SK-N-SH treated with all-trans-retinoic acid at 6 μM for 48 hours (cell line): ENCODE measurements around the gene TAPBP.

Source experiments
- ATAC-seq: fragments of 200-7000 bp; cut with Tn5 transposase; 3 replicates; pipeline ENCODE4 v1.9.1; 2020; ENCODE audit warnings: mild to moderate bottlenecking, moderate library complexity
- BACH2 ChIP-seq: fragments of 250-450 bp; sonication (Bioruptor Pico); IDR thresholded peaks from 2 replicates; pipeline ENCODE4 v1.9.0; 2021; ENCODE audit warnings: mild to moderate bottlenecking, borderline replicate concordance
- CSDC2 ChIP-seq: fragments of 250-450 bp; sonication (Bioruptor Pico); IDR thresholded peaks from 2 replicates; pipeline ENCODE4 v1.5.0; 2020; ENCODE audit warnings: mild to moderate bottlenecking, moderate library complexity
- GLIS3 ChIP-seq: fragments of 250-450 bp; sonication (Bioruptor Pico); IDR thresholded peaks from 2 replicates; pipeline ENCODE4 v1.5.0; 2020; ENCODE audit warnings: mild to moderate bottlenecking, moderate library complexity
- ISL1 ChIP-seq: fragments of 250-450 bp; sonication (Bioruptor Pico); IDR thresholded peaks from 2 replicates; pipeline ENCODE4 v2.1.2; 2022; ENCODE audit warnings: mild to moderate bottlenecking, moderate library complexity
- OSR1 ChIP-seq: fragments of 250-450 bp; sonication (Bioruptor Pico); IDR thresholded peaks from 2 replicates; pipeline ENCODE4 v1.8.0; 2022; ENCODE audit warnings: moderate library complexity, mild to moderate bottlenecking, inconsistent platforms
- PPARA ChIP-seq: fragments of 250-450 bp; sonication (Bioruptor Pico); IDR thresholded peaks from 2 replicates; pipeline ENCODE4 v1.5.0; 2020; ENCODE audit warnings: mild to moderate bottlenecking, borderline replicate concordance
- RARB ChIP-seq: fragments of 250-450 bp; sonication (Bioruptor Pico); IDR thresholded peaks from 2 replicates; pipeline ENCODE4 v1.8.0; 2021; ENCODE audit warnings: mild to moderate bottlenecking, moderate library complexity
- SNAI2 ChIP-seq: fragments of 250-450 bp; sonication (Bioruptor Pico); IDR thresholded peaks from 2 replicates; pipeline ENCODE4 v1.5.0; 2020; ENCODE audit warnings: mild to moderate bottlenecking, moderate library complexity
- TCF4 ChIP-seq: fragments of 250-450 bp; sonication (Bioruptor Pico); IDR thresholded peaks from 2 replicates; pipeline ENCODE4 v1.8.0; 2021; ENCODE audit warnings: mild to moderate bottlenecking, moderate library complexity, borderline replicate concordance
- TOX ChIP-seq: fragments of 250-450 bp; sonication (Bioruptor Pico); IDR thresholded peaks from 2 replicates; pipeline ENCODE4 v1.8.0; 2021; ENCODE audit warnings: mild to moderate bottlenecking, moderate library complexity, borderline replicate concordance
- ZC3H10 ChIP-seq: fragments of 250-450 bp; sonication (Bioruptor Pico); IDR thresholded peaks from 2 replicates; pipeline ENCODE4 v1.5.1; 2021; ENCODE audit warnings: mild to moderate bottlenecking, moderate library complexity
- ZFP3 ChIP-seq: fragments of 250-450 bp; sonication (Bioruptor Pico); IDR thresholded peaks from 2 replicates; pipeline ENCODE4 v1.5.0; 2020; ENCODE audit warnings: mild to moderate bottlenecking, moderate library complexity
- ZNF565 ChIP-seq: fragments of 450-650 bp; formaldehyde crosslinking; conservative IDR thresholded peaks from 2 replicates; pipeline ENCODE4 v1.5.0; 2020; ENCODE audit warnings: low read depth, mild to moderate bottlenecking, moderate library complexity
- ZNF70 ChIP-seq: fragments of 450-650 bp; formaldehyde crosslinking; IDR thresholded peaks from 2 replicates; pipeline ENCODE4 v1.5.0; 2020; ENCODE audit warnings: mild to moderate bottlenecking, moderate library complexity
- ZNF8 ChIP-seq: fragments of 450-650 bp; formaldehyde crosslinking; IDR thresholded peaks from 2 replicates; pipeline ENCODE4 v1.5.0; 2020; ENCODE audit warnings: mild to moderate bottlenecking, moderate library complexity
- TF ChIP-seq, protein P1 (sequence below): fragments of 250-450 bp; sonication (Bioruptor Pico); IDR thresholded peaks from 2 replicates; pipeline ENCODE4 v1.8.0; 2020; ENCODE audit warnings: mild to moderate bottlenecking, moderate library complexity, borderline replicate concordance
- TF ChIP-seq, protein P2 (sequence below): fragments of 250-450 bp; sonication (Bioruptor Pico); IDR thresholded peaks from 2 replicates; pipeline ENCODE4 v1.5.1; 2020; ENCODE audit warnings: low read depth, mild to moderate bottlenecking, moderate library complexity
- TF ChIP-seq, protein P3 (sequence below): fragments of 250-450 bp; sonication (Bioruptor Pico); IDR thresholded peaks from 2 replicates; pipeline ENCODE4 v1.8.0; 2021; ENCODE audit warnings: low read depth, mild to moderate bottlenecking, moderate library complexity, borderline replicate concordance

TAPBP gene

DNA sequence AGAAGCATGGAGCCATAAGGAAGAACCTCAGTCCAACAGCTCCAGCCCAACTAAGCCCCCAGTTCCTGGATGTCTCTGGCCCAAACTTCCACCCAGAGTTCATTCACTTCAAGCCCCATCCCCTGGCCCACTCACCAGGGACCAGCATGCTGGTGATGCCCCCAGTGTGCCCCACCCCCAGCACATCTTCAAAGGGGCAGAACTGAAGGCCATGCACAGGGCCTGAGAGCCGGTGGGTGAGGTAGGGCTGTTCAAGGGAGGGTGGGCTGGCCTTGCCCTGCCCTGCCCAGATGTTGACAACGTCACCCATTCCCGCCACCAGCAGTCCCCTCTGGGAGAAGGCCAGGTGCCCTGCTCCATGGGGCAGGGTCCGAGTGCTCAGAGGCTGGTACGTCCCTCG, 33.3 kb downstream of the TAPBP start:
- ATAC-seq: no peak
- no peak for TF ChIP-seq PPARA (CRISPR knock-in tag)
- TF ChIP-seq BACH2: no peak
- no peak for TF ChIP-seq TOX
- no peak for TF ChIP-seq ZFP3 (CRISPR knock-in tag)

DNA sequence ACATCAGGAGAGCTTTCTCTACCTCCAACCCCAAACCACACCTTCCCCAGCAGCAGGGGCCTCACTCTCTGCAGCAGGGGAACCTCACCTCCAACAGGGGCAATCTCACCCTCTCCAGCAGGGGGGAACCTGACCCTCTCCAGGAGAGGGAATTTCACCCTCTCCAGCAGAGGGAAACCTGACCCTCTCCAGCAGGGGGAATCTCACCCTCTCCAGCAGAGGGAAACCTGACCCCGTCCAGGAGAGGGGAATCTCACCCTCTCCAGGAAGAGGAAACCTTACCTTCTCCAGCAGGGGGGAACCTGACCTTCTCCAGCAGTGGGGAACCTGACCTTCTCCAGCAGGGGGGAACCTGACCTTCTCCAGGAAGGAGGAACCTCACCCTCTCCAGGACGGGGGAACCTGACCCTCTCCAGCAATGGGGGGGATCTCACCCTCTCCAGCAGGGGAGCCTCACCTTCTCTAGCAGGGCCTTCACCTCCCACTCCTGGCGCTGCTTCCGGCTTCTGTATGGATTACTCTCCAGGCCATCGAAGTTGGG, 33.8 kb downstream of the TAPBP start:
- ATAC-seq: peak; percentile 64
- TF ChIP-seq, protein P1, sequence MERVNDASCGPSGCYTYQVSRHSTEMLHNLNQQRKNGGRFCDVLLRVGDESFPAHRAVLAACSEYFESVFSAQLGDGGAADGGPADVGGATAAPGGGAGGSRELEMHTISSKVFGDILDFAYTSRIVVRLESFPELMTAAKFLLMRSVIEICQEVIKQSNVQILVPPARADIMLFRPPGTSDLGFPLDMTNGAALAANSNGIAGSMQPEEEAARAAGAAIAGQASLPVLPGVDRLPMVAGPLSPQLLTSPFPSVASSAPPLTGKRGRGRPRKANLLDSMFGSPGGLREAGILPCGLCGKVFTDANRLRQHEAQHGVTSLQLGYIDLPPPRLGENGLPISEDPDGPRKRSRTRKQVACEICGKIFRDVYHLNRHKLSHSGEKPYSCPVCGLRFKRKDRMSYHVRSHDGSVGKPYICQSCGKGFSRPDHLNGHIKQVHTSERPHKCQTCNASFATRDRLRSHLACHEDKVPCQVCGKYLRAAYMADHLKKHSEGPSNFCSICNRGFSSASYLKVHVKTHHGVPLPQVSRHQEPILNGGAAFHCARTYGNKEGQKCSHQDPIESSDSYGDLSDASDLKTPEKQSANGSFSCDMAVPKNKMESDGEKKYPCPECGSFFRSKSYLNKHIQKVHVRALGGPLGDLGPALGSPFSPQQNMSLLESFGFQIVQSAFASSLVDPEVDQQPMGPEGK (CRISPR knock-in tag): no peak
- TF ChIP-seq OSR1 (CRISPR knock-in tag) (no peak), ISL1 (CRISPR knock-in tag) (no peak)
- TF ChIP-seq, all 23 proteins: peak for 0

DNA sequence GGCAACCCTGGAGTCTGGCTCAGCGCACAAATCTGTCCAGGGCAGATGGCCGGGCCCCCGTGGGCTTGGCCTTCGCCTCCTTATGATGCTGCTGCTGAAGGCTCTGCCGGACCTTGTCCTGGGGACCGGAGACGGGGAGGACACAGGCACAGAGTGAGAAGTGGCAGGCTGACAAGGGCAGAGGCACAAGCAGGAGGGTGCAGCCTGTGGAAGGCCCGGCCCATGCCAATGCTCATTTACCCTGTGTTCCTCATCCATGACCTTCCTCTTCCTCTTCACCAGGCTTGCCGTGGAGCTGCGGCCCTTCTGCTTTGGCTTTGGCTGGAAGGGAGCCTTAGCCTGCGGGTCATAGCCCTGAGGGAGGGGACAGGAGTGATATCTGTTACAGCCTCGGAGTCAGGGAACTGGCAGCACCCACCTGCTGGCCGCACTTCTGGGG, 34.6 kb downstream of the TAPBP start:
- TF ChIP-seq SNAI2 (CRISPR knock-in tag) (no peak), GLIS3 (CRISPR knock-in tag) (no peak), ISL1 (CRISPR knock-in tag) (no peak)
- no peak for ATAC-seq

DNA sequence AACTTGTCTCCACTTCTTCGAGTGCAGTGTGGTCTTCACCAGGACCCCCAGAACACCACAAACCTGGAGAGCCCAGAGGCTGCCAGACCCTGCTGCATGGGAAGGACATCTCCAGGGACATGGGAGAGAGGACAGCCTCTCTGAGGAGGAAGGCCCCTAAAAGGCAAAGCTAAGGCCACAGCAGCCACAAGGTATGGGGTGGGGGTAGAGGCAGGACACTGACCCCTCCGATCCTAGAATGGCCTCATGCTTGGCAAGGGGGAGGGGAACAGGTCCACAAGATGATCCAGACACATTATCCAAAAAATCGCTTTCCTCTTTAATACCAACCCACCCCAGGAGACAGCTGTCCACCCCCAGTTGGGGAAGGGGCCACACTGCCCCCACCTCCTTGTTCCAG, 35.1 kb downstream of the TAPBP start:
- TF ChIP-seq ZNF70 (CRISPR knock-in tag) (no peak), ZNF565 (CRISPR knock-in tag) (no peak), OSR1 (CRISPR knock-in tag) (no peak), PPARA (CRISPR knock-in tag) (no peak), TOX (no peak), ZFP3 (CRISPR knock-in tag) (no peak), GLIS3 (CRISPR knock-in tag) (no peak), TCF4 (CRISPR knock-in tag) (no peak), CSDC2 (no peak), BACH2 (no peak), ZC3H10 (no peak), RARB (CRISPR knock-in tag) (no peak), ZNF8 (CRISPR knock-in tag) (no peak)
- TF ChIP-seq, protein P2, sequence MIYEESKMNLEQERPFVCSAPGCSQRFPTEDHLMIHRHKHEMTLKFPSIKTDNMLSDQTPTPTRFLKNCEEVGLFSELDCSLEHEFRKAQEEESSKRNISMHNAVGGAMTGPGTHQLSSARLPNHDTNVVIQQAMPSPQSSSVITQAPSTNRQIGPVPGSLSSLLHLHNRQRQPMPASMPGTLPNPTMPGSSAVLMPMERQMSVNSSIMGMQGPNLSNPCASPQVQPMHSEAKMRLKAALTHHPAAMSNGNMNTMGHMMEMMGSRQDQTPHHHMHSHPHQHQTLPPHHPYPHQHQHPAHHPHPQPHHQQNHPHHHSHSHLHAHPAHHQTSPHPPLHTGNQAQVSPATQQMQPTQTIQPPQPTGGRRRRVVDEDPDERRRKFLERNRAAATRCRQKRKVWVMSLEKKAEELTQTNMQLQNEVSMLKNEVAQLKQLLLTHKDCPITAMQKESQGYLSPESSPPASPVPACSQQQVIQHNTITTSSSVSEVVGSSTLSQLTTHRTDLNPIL (CRISPR knock-in tag): no peak
- TF ChIP-seq, protein P3, sequence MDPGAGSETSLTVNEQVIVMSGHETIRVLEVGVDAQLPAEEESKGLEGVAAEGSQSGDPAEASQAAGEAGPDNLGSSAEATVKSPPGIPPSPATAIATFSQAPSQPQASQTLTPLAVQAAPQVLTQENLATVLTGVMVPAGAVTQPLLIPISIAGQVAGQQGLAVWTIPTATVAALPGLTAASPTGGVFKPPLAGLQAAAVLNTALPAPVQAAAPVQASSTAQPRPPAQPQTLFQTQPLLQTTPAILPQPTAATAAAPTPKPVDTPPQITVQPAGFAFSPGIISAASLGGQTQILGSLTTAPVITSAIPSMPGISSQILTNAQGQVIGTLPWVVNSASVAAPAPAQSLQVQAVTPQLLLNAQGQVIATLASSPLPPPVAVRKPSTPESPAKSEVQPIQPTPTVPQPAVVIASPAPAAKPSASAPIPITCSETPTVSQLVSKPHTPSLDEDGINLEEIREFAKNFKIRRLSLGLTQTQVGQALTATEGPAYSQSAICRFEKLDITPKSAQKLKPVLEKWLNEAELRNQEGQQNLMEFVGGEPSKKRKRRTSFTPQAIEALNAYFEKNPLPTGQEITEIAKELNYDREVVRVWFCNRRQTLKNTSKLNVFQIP (CRISPR knock-in tag): no peak
- ATAC-seq: no peak

DNA sequence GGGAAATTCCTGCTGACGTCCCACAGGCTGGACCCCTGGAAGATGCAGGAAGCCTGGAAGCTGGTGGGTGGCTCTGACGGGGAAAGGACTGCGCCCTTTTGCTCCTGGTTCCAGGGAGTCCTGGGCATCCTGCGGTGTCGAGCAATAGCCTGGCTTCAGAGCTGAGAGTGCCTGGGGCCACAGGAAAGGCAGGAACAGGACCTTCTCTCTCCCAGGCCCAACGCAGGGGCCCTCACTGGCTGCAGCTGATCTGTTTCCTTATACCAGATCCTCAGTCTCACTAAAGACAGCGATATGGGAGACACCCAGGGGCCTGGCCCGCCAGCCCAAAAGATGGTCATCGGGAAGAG, 35.5 kb downstream of the TAPBP start:
- TF ChIP-seq, protein P2 (CRISPR knock-in tag): no peak
- TF ChIP-seq TOX (no peak), OSR1 (CRISPR knock-in tag) (no peak), BACH2 (no peak), ISL1 (CRISPR knock-in tag) (no peak), RARB (CRISPR knock-in tag) (no peak), GLIS3 (CRISPR knock-in tag) (no peak), CSDC2 (no peak)
- TF ChIP-seq, protein P3 (CRISPR knock-in tag): no peak
- ATAC-seq: no peak; the same call in none of the 3 replicates
